ENCODE results near the gene VMP1. TPM values are rescaled to one million over a fixed set of nuclear protein-coding genes. Genes with fewer than 3 reads are reported as not detected.
A peak's percentile ranks its signal among the peaks of the same experiment; 100 is the strongest.

Gene VMP1
- total and polyA plus RNA-seq, 2 of the 4 experiments (the other 2 are of a cell fraction) = 89.8 to 197 TPM

GRCh38 chr17:59851439-59852375, 144.3 kb downstream of the VMP1 start:
- peak overlapping the region; percentile 65 for H4K5ac ChIP-seq (ENCODE audit: low read depth, low read length)
- peak overlapping the region; percentile 95 for H3K56ac ChIP-seq (ENCODE audit: extremely low read depth, insufficient read depth, low read length)
- no peaks in the 10 kb centered on the region for H3K36me3 ChIP-seq (ENCODE audit: control insufficient read depth, insufficient read depth, low read length)
- peak overlapping the region; percentile 69 for H2AFZ ChIP-seq (replicated peaks; ENCODE audit: low read length, poor library complexity)
- H4K8ac ChIP-seq (ENCODE audit: low read depth in 2 of 2, low read length in 2 of 2) = peak overlapping the region; percentile 40 to 79
- 0% methylated on average over 2 of the region's 14 CpGs; no CpG with 5 or more reads in 1 of the 2 experiments for WGBS, 2 experiments (ENCODE audit: extremely low coverage in 2 of 2, insufficient read length in 1 of 2)
- DNase-seq (peak; percentile 99), ATAC-seq (ENCODE audit: low read depth) (peak; percentile 71)
- H3K9me3 ChIP-seq (ENCODE audit: control insufficient read depth, insufficient read depth, low read length) = no peaks in the 10 kb centered on the region
- peak overlapping the region; percentile 68 for H2AK9ac ChIP-seq (replicated peaks; ENCODE audit: low read depth, low read length, poor library complexity)
- dilution Hi-C loops (cut with HindIII; ENCODE audit: low sequenced_read_pairs, unreplicated experiment) = no loop called here
- peak overlapping the region; percentile 77 for H2BK5ac ChIP-seq (ENCODE audit: low read depth, low read length, poor library complexity, severe bottlenecking)
- no peak overlapping the region for H3K4me3 ChIP-seq (ENCODE audit: insufficient read depth, low read depth, low read length)
- H2AK5ac ChIP-seq (ENCODE audit: low read depth, low read length) = peak overlapping the region; percentile 60
- peak overlapping the region; percentile 99 for H2BK20ac ChIP-seq (ENCODE audit: low read depth, low read length)
- in situ Hi-C loops (cut with MboI; ENCODE audit: low sequenced_read_pairs) = no loop called here
- CTCF ChIA-PET = interaction anchor here (0.5 kb wide), 1 partner anchor 107 kb away, joined by 3 read pairs; no protein-coding TSS in a partner anchor
- peaks cover 4 to 37% of the 10 kb centered on the region in 2 experiments; a peak in 3 of 4 replicates for H3K79me1 ChIP-seq (ENCODE audit: low read depth in 1 of 2, low read length in 2 of 2)
- H2BK120ac ChIP-seq (ENCODE audit: low read depth, low read length) = peak overlapping the region; percentile 92
- peak overlapping the region; percentile 87 for H3K18ac ChIP-seq (ENCODE audit: low read depth, low read length)
- peak overlapping the region; percentile 77 for H4K91ac ChIP-seq (ENCODE audit: insufficient read depth, low read depth, low read length)
- H3K9ac ChIP-seq (ENCODE audit: low read depth, low read length) = peak overlapping the region; percentile 6
- peak overlapping the region; percentile 73 for H3K27ac ChIP-seq (ENCODE audit: insufficient read depth, low read length)
- peak overlapping the region; percentile 89 for H3K4ac ChIP-seq (ENCODE audit: low read depth, low read length)
- H3K23ac ChIP-seq (ENCODE audit: low read depth, low read length) = peak overlapping the region; percentile 99
- intact Hi-C loops (cut with micrococcal nuclease) = no loop called here
- peak overlapping the region; percentile 22 for H3K4me2 ChIP-seq (ENCODE audit: low read depth, low read length)
- peaks cover 17% of the 10 kb centered on the region for H3K4me1 ChIP-seq (ENCODE audit: control insufficient read depth, insufficient read depth, low read length)
- H4K20me1 ChIP-seq (ENCODE audit: insufficient read depth, low read length) = no peaks in the 10 kb centered on the region
- BruUV-seq (replicated peaks) = no TSS peak
- H2BK15ac ChIP-seq (ENCODE audit: low read depth, low read length) = peak overlapping the region; percentile 12
- H3K9me1 ChIP-seq (ENCODE audit: insufficient read depth, low read length) = peaks cover 19% of the 10 kb centered on the region
- no peaks in the 10 kb centered on the region for H3K27me3 ChIP-seq (ENCODE audit: control insufficient read depth, insufficient read depth, low read length)
- peak overlapping the region; percentile 99 for H3K14ac ChIP-seq (replicated peaks; ENCODE audit: low read depth, low read length)
- POLR2A ChIA-PET (ENCODE audit: unreplicated experiment) = interaction anchor here (0.6 to 1.9 kb wide), 3 partner anchors 13 to 97 kb away, joined by 3 to 5 read pairs (median 5); no protein-coding TSS in a partner anchor
- TF ChIP-seq RFX5 (IDR thresholded peaks at IDR 0.05; ENCODE audit: low read depth, low read length) (no peak), USF2 (IDR thresholded peaks at IDR 0.05; ENCODE audit: low read depth, low read length) (peak; percentile 57), MAFK (IDR thresholded peaks at IDR 0.05; ENCODE audit: low read depth, low read length) (no peak), BHLHE40 (IDR thresholded peaks at IDR 0.05; ENCODE audit: low read depth, low read length) (peak; percentile 89), POLR2A (IDR thresholded peaks at IDR 0.05; ENCODE audit: low read depth, low read length) (peak; percentile 32), CEBPB (IDR thresholded peaks at IDR 0.05; ENCODE audit: low read depth, low read length) (peak; percentile 78), FOS (IDR thresholded peaks at IDR 0.05; ENCODE audit: low read depth, low read length) (peak; percentile 75), CHD1 (IDR thresholded peaks at IDR 0.05; ENCODE audit: low read depth, low read length) (peak; percentile 77; the same call in 1 of the 2 replicates), RAD21 (IDR thresholded peaks at IDR 0.05; ENCODE audit: low read length) (peak; percentile 13; the same call in 1 of the 2 replicates), RCOR1 (IDR thresholded peaks at IDR 0.05; ENCODE audit: insufficient replicate concordance, low read length) (no peak), MAZ (IDR thresholded peaks at IDR 0.05; ENCODE audit: borderline replicate concordance, low read depth, low read length) (peak; percentile 41; the same call in 1 of the 2 replicates), NFE2L2 (IDR thresholded peaks at IDR 0.05; ENCODE audit: low read depth, low read length) (peak; percentile 65; the same call in 1 of the 2 replicates), MXI1 (IDR thresholded peaks at IDR 0.05; ENCODE audit: borderline replicate concordance, low read depth, low read length) (peak; percentile 95), SMC3 (IDR thresholded peaks at IDR 0.05; ENCODE audit: low read depth, low read length) (no peak), CTCF (conservative IDR thresholded peaks at IDR 0.05; ENCODE audit: low read depth, low read length) (no peak)

Measured in IMR-90 (cell line).